GM19397 (cell line): ENCODE measurements around the gene RBM18.

Experiments
- ATAC-seq: cut with Tn5 transposase; IDR thresholded peaks from one replicate; pipeline ENCODE4 v1.9.1; 2021; ENCODE audit warnings: mild to moderate bottlenecking, moderate library complexity; ENCODE audit not compliant: unreplicated experiment

RBM18 gene

GRCh38 chr9:122225312-122226141, 39.1 kb downstream of the RBM18 start:
- no peak for ATAC-seq

GRCh38 chr9:122223435-122223834, 41.2 kb downstream of the RBM18 start:
- no peak for ATAC-seq

GRCh38 chr9:122222791-122223190, 41.8 kb downstream of the RBM18 start:
- no peak for ATAC-seq

- no peak for ATAC-seq
Measured at GRCh38 chr9:122221183-122221811, 43.3 kb downstream of the RBM18 start.

- ATAC-seq, result no peak
Measured at GRCh38 chr9:122220673-122221182, 43.9 kb downstream of the RBM18 start.

- no peak for ATAC-seq
Measured at GRCh38 chr9:122219856-122220672, 44.6 kb downstream of the RBM18 start.

GRCh38 chr9:122218935-122219855, 45.4 kb downstream of the RBM18 start:
- ATAC-seq, result no peak

- ATAC-seq, result no peak
Measured at GRCh38 chr9:122218071-122218934, 46.3 kb downstream of the RBM18 start.

GRCh38 chr9:122217640-122218039, 47.0 kb downstream of the RBM18 start:
- no peak for ATAC-seq

- ATAC-seq, result no peak
Measured at GRCh38 chr9:122216798-122217418, 47.7 kb downstream of the RBM18 start.

- ATAC-seq, result no peak
Measured at GRCh38 chr9:122216138-122216797, 48.4 kb downstream of the RBM18 start.

- ATAC-seq, result no peak
Measured at GRCh38 chr9:122215663-122216062, 49.0 kb downstream of the RBM18 start.

GRCh38 chr9:122214507-122214906, 50.1 kb downstream of the RBM18 start:
- ATAC-seq, result no peak

- ATAC-seq, result no peak
Measured at GRCh38 chr9:122213589-122214413, 50.8 kb downstream of the RBM18 start.

GRCh38 chr9:122213102-122213588, 51.5 kb downstream of the RBM18 start:
- no peak for ATAC-seq

GRCh38 chr9:122212473-122213004, 52.1 kb downstream of the RBM18 start:
- no peak for ATAC-seq

GRCh38 chr9:122209451-122209850, 55.2 kb downstream of the RBM18 start:
- ATAC-seq, result no peak
